Measurements from ENCODE around the gene GALC.
A peak's percentile ranks its signal among the peaks of the same experiment; 100 is the strongest.

The GALC gene

DNA sequence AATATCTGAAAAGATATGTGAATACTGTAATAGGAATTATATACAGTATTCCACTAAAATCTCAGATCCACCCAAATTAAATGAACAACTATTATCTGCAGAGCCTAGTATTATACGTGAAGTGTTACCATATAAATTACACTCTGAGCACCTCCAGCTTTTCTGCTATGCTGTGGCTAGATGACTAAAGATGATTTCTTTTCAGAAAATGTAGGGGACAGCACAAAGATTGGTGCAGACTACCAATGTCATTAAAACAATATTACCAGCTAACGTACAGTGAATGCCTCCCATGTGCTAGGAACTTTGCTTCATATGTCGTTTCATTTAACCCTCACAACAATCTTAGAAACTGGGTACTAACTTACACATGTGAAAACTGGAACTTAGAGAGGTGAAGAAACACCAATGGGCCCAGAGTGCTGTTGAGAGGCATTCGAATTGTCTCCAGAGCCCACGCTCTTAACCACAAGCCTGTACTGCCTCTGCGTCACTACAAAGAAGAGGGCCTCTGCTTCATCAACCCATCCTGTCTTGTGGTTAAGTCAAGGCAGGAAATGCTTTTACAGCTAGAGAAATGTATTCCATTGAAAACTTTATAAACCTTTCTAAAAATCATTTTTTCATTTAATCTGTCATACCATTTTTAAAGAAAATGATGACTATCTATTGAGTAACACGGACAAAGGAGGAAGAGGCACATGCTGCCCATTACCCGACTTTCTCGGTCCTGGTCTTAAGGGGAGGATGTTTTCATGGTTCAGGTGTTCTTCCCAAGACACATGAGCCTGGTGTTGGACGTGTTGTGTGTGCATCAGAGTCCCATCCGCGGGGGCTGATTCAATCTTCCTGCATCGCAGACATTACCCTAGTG is 13.2 kb upstream of the GALC start:
- DNase-seq, result peak in 3 of 4 experiments; percentile 1 to 31 (median 6)

DNA sequence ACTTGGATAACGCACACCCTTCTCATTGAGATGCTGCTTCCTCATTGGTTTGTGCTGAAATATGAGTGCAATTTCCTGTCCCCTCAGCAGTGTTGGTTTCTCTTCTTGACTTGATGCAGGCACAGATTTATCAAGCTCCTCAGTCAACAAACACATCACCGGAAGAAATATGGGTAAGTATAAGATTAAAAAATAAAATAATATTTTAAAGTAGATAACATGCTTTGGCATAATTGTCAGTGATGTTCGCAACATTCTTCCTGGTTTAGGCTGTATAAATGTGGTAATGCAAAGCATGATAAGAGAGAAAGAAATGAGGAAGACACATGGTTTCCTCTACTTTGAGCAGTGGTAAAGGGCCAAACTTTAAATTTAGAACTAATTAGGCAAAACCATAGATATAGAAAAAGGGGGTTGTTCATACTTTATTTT is 12.1 kb upstream of the GALC start, which contains the start of gene GPR65:
GPR65 (plus strand) TSS at position 86 of the 432 bp plus-strand sequence. CDS start 5,713 bp downstream, outside the sequence.
- DNase-seq, result no peak

DNA sequence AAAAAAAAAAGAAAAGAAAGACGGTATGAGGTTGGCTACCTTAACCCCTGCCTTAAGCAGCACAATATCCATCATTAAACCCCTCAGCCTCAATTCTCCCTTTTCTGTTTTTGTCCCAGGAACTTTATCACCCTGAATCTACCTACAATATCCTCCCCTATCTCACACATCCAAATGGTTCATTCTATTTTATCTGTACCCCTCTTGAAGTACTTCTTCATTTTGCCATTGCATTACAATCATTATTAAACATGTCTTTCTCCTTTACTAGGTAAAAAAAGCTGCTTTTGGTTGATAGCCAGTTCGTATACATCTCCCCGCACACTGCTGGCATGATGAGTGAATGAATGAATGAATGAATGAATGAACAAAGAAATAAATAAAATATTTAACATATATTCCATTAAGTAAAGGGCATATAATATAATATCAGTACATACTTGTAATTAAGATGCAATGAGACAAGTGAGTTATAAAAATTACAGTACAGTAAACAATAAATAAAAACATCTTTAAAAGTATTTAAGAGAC is 11.6 kb upstream of the GALC start:
- DNase-seq, result no peak

DNA sequence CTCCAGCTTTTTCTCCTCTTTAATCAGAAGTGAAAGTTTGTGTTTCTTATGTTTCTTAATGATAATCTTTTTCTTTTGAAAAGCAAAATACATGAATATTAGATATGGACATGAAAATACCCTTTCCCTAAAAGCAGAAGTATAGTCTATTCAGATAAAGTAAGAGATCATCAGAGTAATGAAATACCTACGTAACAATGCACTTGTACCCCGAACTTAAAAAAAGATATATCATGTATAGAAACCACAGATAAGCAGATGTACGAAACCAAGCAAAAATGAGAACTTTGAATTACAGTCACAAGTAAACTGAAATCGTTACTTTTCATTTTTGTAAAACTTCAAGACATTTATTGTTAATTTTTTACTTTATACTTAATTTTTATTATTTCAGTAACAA is 10.4 kb upstream of the GALC start:
- DNase-seq, result no peak

DNA sequence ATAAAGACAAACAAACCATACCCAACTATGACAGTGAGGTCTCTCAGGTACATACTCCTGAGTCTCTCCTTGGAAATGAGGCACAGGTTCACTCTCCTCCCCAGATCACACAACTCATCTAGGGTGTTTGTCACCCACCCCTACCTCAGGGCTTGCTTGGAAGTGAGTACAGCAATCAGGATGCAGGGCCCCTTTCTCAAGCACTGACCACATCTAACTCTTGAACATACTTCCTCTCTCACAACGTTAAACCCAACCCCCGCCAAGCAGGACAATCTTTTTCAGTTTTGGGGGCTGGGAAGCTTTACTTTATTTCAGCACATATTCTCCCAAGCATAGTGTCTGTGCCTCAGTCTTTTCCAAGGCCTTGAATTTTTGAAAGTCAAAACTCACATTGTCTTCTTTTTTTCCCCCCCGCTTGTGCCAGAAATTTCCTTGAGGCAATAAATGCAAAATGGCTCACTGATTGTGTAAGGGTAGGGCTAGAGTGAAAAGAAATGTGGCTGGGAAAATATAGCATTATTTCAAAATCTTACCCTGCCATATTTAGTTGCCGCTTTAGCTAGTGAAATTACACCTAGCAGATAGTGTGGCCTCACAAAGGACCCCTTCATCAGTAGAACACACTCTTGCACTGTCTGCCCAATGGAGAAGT is 9.6 kb upstream of the GALC start:
- DNase-seq, result no peak

DNA sequence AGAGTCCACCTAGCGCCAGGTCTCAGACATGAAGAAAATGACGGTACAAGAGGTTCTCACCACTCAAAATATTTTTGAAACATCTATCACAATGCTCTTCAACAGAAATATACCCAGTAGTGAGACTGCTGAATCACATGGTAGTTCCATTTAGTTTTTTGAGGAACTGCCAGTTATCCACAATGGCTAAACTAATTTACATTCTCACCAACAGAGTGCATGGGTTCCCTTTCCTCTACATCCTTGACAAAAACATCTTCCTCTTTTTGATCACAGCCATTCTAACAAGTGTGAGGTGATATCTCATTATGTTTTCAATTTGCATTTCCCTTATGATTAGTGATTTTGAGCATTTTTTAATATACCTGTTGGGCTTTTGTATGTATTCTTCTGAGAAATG is 6.3 kb upstream of the GALC start:
- DNase-seq, result no peak

DNA sequence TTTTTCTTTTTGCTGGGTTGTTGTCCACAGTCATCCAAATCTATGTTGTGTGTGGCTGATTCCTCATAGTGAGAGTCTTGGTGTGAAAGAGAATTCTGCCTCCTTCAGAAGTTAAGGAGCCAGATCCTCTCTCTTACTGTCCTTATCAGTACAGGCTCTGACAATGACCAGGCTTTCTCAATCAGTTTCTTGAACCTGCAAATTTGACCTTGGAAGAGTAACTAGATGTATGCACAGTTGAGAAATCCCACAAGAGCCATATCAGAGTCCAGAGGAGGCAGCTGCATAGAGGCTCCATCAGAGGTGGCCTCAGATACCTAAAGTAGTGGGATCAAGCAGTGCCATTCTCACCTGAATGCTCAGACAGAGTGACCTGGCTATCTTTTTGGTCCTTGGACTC is 5.5 kb upstream of the GALC start:
- DNase-seq, result no peak

DNA sequence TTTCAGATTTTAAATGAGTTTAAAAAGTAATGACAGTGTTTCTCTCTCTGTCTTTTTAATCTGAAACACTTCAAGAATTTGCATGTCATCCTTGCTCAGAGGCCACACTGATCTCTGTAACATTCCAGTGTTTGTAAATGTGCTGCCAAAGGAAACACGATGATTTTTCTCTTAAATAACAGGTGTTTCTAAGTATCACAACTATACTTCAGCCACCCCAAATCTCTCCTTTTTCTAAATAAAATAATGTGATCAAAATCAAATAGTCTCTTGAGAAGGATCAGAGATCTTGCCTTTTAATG is 3.3 kb upstream of the GALC start:
- no peak for DNase-seq

DNA sequence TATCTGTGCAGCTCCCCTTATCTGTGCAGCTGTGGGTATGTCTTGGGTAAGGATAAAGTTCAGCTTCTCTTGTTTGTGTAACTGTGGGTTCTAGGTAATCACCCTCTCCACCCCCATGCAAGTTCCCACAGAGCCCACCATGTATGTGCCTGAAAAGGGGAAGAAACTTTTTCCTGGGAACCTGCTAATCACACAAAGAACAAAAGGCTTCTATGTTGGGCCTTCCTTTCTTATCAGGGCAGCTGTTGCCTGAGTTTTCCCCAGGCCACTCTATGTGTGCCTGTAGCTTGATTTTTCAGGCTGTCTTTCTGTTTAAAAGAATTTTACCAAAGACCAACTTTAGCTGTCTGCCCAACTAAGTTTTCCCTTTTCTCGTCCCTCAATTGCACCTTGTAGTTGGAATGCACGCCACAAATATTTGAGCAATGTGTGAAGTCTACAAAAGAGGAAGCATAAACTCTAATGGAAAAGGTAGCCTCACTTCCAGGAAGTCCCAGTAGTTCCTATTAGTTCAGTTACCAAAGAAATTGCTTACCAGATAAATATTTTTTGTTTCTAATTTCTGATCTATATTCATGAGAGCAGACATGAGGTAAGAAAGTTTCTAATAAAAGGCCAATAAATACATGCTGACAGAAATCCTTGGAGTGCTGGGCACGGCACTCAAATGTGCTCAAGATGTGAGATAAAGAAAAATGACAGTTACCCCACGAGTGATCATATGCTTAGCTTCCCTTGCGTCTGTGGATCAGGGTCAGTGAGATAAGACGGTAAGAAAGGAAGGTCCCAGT is 2.7 kb upstream of the GALC start:
- DNase-seq, result no peak

DNA sequence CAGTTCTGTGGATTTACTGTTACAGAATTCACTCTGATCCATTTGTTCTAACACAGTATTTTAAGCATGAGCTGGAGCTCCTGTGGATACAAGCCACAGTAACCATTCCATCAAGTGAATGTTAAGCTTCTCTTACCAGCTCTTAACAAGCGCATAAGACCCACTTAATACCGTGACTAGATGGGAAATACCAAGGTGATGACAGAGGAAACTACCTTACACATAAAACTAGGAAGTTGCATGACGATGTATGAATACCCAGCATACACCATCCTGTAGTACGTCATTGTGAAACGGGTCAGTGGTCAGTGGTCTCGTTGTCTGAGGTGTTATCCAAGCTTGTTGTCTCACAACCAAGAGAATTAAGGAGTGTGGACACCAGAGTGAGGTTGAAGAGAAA is 2.0 kb upstream of the GALC start:
- DNase-seq, result no peak

DNA sequence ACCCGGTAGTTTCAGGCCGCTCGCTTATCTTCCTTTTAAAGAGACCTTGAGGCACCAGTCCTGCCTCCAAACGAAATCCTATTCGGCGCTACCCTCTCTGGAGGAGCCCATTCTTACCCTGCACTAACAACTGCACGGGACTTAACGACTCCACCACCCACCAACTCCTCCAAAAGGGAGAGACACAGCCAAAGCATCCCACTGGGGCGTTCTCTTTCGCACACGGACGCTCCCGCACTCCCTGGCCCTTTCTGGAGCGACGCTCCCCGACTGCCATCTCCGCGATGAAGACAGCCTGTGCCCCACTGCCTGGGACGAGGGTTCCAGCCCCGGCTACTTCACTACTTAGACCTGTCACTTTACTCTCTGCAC is 650 bp downstream of the GALC start:
- DNase-seq, result no peak

DNA sequence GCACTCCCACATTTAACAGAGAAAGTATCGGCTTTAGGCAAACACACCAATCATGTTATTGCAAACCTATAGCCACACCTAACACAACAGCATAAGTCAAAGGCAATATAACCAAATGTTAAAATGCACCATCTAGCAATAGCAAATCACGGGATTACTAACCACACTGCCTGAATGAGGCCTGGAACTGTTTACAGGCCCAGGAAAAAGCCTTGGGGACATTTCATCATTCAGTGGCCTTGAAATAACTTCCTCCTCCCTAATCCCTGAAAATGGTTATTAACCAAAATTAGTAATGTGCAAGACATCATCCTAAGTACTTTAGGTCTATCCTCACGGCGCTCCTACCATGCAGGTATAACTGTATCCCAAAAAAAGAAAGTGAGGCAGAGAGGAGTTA is 2.3 kb downstream of the GALC start:
- DNase-seq, result no peak

DNA sequence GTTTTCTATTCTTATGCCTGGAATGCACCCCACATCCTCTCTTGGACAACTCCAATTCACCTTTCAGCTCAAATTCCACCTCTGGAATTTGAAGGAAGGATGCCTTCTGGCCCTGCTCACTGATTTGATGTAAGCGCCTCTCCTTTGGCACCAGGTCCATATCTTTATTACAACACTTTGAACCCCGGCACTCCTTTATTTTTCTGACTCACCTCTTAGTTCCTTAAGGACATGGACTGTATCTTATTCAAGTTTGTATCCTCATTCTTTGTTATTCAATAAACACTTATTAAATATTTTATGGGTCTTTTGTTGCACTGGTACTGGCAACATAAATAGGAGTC is 3.1 kb downstream of the GALC start:
- no peak for DNase-seq

DNA sequence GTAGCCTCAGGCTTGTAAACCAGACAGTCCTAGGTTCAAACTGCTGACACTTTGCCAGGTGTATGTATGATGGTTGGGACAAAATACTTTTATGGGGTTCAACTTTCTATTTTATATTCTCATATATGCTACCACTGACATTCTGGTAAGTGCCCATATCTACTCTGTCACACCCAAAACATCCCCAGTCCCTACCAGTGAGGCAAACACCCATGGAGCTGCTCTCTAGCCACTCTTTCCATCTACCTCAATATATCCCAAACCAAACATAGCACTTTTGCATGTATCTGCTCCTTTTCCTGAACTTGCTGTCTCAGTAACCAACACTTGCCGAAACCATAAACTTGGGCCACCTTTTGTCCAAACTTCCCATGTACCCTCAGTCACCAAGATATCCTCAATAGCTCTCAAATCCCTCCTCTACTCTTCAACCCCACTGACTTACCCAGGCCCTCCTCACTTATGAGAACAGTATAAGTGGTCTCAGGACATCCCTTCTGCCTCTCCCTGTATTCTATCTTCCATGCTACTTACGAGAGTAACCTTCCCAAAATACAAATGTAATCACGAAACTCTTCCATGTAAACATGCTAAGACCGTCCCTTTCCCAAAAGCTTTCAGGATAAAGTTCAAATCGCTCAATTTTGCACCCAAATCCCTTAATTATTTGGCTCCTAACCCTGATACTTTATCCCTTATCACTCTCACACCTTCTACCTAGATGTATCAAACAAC is 3.6 kb downstream of the GALC start:
- no peak for DNase-seq

DNA sequence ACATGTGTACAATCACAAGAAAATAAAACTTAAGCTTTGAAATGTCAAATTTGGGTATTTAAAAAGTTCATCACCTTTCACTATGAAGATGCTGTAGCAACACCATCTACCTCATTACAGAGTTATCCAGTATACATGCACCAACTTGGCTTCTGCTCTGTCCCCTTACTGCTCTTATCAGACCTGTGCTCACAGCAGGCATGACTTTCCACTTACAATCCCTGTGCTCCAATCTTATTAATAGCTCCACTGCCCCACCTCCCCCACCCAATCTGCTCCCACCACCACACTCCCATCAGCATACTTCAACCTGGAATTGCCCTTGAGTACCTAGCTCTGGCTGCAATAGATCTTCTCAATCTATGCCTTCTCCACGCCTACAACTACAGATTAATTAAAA is 13.3 kb downstream of the GALC start:
- no peak for DNase-seq

DNA sequence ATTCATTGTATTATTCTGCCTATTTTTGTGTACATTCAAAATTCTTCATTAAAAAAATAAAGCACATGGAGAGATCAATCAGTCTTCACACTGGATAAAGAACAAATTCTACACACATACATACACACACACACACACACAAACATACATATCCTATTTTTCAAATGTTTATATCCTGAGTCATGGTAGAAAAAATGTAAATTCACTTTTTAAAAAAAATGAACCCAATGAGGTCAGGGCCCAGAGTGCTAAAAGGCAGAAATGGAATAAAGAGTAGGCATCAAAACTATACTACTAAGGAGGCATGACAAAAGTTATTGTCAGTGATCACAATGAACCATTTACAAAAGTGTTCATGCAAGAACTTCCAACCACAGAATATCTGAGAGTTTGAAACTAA is 17.3 kb downstream of the GALC start:
- no peak for DNase-seq

DNA sequence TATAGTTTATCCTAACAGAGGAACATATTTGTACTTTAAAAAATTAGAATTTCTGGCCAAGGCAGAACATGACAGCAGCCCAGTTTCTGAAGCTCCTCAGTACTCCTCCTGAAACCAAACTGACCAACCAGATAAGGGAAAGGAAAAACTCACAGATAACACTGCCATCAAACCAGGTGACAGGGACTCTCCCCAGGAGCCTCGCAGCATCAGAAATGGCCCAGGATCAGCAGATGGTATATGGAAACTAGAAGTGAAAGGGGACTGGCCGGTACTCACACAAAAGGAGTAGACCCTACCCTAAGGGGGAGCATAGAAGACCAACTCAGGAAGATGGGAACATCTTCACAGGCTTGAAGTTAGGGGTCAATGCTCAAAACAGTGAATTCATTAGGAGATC is 22.0 kb downstream of the GALC start:
- no peak for DNase-seq

DNA sequence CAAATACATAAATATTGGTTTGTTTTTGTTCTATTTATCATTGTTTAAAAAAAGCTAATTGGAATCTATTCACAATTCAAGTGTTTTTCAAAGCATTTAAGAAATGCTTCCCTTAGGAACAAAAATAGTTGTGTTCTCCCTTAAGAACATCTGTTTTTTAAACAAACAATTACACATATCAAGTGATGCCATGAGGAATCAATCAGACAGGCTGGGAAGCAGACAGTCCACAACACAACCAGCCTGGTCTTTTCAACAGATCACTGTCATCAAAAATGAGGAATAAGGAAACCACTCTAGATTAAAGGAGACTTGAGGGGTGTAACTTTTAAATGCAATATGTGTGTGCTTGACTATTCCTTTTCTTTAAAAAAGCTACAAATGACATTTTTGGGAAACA is 25.5 kb downstream of the GALC start:
- no peak for DNase-seq

DNA sequence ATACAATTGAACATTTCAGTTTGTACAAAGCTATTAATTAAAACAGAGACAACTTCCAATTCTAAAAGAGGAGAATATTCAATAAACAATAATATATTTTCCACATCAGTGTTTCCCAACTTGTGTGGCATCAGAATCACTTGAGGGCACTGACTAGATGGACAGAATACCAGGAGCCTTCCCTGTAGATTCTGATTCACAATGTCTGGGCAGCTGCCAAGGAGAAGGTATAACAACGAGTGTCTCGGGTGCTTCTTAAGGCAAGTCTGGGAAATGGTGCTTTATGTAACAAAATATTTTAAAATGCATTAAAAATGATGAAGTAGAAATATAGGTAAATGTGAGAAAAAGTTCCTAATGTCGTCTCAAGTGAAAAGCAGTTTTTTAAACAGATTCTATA is 26.2 kb downstream of the GALC start:
- DNase-seq, result no peak

DNA sequence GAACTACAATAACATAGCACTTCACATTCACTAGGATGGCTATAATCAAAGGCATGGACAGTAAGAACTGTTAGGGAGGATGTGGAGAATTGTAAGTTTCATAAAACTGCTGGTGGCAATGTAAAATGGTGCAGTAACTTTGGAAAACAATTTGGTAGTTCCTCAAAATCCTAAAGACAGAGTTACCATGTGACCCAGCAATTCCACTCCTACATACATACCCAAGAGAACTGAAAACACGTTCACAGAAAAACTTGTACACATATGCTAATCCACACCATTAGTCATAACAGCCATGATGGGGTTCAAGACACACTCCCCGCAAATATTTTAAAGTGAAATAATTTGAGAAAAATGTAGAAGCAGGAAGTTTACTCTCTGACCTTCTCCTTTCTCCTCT is 31.7 kb downstream of the GALC start:
- DNase-seq, result no peak

DNA sequence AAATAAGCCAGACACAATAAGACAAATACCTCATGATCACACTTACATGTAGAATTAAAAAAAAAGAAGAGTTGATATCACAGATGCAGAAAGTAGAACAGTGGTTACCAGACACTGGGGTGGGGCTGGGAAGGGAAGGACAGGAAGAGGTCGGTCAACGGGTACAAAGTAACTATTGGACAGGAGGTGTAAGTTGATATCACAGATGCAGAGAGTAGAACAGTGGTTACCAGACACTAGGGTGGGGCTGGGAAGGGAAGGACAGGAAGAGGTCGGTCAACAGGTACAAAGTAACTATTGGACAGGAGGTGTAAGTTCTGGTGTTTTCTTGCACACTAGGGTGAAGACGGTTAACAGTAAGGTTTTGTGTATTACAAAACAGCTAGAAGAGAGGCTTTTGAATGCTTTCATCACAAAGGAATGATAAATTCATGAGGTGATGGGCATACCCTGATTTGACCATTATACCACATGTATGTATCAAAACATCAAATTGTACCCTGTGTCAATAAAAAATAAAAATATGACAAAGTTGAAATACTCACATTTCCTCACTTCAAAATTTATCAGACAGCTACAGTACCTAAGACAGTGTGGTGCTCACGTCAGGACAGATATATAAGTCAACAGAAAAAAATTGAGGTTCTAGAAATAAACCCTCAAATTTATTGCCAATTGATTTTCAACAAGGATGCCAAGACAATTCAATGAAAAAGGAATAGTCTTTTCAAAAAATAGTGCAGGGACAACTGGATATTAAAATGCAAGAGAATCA is 32.8 kb downstream of the GALC start:
- DNase-seq, result no peak

DNA sequence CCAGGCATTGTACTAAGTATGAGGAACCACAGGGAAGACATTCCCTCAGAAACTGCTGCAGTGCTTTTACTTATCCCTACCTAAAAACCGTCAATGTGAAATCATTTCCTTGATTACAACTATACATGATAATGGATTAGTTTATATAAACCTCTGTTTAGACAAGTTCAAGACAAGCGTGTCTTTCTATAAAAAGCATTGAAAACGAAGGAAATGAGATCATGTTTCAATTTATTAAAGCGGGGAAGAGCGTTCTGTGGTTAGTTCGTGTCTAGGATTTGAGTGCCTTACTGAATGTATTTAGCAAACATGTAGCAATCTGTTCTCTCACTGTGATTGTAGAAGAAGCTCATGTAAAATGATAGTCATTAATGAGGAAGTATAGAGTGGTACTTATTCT is 37.5 kb downstream of the GALC start:
- no peak for DNase-seq
